GM18508 (cell line): ENCODE data around the gene SEMA5B.

ENCODE experiments used
- ATAC-seq: cut with Tn5 transposase; IDR thresholded peaks from one replicate; pipeline ENCODE4 v1.9.1; 2021; ENCODE audit warnings: moderate number of reproducible peaks; ENCODE audit not compliant: insufficient read depth, unreplicated experiment

SEMA5B gene, protein sequence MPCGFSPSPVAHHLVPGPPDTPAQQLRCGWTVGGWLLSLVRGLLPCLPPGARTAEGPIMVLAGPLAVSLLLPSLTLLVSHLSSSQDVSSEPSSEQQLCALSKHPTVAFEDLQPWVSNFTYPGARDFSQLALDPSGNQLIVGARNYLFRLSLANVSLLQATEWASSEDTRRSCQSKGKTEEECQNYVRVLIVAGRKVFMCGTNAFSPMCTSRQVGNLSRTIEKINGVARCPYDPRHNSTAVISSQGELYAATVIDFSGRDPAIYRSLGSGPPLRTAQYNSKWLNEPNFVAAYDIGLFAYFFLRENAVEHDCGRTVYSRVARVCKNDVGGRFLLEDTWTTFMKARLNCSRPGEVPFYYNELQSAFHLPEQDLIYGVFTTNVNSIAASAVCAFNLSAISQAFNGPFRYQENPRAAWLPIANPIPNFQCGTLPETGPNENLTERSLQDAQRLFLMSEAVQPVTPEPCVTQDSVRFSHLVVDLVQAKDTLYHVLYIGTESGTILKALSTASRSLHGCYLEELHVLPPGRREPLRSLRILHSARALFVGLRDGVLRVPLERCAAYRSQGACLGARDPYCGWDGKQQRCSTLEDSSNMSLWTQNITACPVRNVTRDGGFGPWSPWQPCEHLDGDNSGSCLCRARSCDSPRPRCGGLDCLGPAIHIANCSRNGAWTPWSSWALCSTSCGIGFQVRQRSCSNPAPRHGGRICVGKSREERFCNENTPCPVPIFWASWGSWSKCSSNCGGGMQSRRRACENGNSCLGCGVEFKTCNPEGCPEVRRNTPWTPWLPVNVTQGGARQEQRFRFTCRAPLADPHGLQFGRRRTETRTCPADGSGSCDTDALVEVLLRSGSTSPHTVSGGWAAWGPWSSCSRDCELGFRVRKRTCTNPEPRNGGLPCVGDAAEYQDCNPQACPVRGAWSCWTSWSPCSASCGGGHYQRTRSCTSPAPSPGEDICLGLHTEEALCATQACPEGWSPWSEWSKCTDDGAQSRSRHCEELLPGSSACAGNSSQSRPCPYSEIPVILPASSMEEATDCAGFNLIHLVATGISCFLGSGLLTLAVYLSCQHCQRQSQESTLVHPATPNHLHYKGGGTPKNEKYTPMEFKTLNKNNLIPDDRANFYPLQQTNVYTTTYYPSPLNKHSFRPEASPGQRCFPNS

DNA sequence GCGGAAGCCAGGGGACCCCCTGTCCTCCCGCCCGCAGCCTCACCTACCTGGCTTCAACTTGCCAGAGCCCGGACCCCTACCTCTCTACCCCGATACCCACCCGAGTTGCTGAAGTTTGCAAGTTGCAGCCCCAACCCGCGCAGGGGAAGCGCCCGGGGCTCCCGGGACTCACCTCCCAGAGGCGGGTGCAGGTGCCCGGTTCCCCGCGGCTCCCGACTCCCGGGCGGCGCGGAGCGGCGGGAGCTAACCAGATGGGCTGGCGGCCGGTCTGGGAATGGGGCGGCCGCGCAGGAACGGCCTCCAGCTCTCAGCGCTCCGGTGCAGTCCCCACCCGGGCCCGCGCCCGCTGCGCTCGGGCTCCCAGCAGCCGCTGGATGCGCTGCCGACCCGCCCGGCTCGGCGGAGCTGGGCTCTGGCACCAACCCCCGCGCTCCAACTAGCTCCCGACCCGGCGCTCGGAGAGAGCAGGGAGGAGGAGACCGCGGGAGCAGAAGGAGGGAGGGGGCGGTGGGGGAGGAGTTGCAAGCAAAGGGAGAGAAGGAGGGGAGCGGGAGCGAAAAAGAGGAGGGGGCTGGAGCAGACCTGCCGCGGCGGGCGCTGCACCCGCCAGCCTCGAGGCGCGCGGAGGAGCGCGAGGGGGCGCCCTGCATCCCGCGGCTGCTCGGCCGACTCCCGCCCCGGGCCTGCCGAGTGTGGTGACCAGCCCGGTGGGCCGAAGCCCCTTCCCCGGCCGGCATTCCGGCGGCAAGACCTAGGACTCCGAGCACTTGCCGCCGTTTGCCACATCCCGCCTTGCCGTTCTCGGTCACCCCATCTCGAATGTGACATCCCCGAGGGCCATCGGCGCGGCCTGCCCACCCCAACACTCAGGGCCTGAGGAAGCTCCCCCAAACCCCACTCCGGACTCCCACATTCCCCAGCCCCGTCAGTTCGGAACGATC lies at the start of gene SEMA5B:
Gene SEMA5B, minus strand, starts transcription at position 472 of the 941 bp plus-strand sequence. CDS start 66,500 bp downstream, outside the sequence.
- no peak for ATAC-seq

DNA sequence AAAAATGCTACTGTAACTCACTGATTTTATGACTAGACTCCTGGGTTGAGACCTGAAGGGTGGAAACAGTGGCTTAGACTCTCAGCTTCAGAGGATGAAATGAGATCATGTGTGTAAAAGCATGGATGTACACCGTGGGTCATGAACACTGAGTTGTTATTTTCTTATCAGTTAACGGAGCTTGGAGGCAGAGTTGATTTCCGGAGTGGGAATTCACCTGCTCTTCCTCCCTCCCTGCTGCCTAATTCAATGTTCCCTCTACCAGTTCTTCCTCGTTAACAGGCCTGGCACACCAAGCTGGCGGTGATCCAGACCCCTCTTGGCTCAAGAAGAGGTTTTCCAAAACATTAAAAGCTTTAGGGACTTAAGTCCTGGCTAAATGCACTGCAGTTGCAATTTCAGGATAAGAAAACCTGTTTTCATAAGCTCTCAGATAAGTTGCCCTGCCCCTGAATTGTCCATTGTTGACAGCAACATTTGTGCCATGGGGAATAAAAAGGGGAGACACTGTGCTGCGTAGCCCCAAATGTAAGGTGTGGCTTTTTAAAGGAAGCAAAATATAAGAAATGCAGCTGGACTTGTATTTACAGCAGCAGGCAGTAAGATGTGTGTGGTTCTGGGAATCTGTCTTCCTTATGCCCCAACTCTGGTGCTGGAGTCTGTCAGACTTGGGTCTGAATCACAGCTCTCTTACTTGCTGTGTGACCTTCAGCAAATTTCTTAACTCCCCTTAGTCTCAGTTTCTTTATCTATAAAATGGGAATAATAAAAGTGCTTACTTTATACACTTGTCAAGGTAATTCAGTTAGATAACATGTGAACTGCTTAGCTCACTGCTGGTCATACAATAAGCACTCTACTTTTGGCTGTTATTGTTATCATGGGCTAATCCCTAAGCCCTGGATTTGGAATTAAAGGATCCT lies 49.2 kb upstream of the SEMA5B start:
- no peak for ATAC-seq

DNA sequence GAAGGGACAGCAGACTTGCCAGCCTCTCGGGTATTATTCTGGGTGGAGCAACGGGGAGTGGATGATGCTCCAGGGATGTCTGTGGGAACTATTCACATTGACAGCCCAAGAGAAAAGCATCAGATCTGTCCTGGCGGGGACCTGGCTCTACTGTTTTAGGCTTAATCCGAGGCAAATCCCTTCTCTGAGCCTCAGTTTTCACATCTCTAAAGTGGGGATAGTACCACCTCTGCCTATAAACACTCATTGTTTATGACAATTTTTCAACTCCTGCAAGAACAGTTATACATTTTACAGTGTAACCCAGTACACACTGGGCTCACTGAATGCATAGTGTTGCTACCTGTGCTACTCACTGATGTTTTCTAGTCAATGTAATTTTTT lies 48.5 kb upstream of the SEMA5B start:
- no peak for ATAC-seq

DNA sequence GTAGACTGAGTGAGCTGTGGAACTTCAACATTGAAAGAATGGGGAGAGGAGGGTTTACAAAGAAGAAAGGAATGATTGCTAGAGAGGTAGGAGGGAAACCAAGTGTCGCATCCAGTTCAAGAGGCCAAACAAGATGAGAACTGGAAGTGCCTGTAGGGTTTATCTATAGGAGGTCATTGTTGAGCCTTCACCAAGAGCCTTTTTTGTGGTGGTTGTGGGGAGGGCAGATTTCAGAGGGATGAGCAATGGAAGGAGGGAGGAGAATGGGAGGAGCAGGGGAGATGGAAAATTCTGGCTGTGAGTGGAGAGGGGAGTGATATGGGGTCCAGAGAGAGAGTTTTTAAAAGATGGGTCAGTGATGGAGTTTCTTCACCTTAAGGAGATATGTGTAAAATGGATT lies 47.8 kb upstream of the SEMA5B start:
- no peak for ATAC-seq

DNA sequence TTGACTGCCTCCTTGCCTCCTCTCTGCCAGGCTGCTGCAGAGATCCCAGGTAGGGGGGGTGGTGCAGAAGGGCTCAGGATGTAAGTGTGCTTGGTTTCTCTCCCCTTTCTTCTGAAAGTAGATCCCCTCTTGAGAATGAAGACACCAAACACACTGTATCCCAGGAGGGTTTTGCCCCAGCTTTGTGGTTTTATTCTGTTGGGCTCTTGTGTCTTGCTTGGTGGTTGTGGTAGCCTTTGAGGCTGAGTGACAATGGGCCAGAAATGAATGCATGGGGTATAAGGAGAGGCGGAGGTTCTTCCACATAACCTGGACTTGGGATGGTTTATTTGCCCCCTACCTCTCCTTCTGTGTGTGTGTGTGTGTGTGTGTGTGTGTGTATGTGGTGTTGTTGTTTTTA lies 45.0 kb upstream of the SEMA5B start:
- ATAC-seq: no peak

DNA sequence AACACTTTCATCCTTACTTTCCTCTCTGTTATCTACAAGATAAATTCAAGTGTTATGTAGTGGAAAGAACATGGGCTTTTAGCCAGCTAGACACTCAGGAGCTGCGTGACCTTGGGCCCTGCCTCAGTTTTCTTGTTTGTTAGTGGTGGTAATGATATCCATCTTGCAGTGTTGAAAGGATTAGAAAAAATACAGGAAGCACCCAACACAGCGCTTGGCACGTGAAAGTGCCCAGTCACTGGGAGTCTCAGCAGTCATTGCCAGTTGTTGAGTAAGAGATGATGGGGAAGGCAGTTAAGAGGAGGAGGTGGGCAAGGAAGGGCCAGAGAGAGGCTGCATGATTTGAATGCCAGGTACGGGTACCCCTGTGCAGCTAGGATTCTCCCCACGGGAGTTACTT lies 44.6 kb upstream of the SEMA5B start:
- ATAC-seq: no peak

DNA sequence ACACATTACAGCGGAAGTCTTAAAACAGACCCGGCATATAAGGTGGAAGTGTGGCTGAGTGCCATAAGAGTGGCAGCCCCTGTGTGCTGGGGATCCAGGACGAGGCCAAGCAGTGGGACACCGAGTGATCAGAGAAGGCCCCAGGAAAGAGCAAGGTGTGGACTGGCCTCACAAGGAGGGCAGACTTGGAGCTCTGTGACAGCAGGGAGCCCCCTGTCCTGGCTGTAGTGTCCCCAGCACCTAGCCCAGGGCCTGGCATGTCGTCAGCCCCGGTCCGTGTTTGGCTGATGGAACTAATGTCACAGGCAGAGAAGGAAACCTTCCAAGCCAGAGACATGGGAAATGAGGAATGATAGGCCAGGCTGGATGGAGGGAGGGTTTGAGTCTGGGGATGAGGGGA lies 44.0 kb upstream of the SEMA5B start:
- no peak for ATAC-seq

DNA sequence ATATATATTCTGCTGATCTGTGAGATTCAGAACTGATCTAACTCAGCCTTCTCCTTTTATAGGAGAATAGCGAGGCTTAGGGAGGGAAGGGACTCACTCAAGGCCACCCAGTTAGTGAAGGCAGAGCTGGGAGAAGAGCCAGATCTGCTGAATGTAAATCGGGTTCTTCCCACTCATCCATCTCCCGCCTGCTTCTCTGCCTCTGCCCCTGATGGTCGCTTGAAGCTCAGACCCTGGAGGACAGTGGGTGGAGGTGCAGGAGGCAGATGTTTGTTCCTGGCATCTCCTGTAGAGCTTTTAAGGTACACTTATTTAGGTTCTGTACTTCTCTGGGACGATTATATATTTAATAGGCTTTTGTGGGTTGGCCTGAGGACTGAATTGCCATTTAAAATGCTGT lies 43.6 kb upstream of the SEMA5B start:
- no peak for ATAC-seq

DNA sequence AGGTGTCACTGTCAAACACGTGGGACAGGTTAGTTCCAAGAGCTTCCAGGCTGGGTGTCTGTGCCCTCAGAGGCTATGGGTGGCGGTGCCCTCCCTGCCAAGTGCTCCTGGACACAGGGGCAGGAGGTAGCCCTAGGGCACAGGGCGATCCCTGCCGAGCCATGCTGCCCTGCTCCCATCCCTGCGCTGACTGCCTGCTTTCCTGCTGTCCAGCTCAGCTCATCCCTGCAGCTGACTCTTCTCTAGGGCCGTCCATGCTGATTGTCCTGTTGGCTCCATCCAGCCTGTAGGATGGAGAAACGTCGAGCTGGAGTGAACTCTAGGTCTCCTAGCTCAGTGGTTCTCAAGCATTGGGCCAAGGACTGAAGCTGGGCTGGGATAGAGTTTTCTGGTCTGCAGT lies 42.9 kb upstream of the SEMA5B start:
- no peak for ATAC-seq

DNA sequence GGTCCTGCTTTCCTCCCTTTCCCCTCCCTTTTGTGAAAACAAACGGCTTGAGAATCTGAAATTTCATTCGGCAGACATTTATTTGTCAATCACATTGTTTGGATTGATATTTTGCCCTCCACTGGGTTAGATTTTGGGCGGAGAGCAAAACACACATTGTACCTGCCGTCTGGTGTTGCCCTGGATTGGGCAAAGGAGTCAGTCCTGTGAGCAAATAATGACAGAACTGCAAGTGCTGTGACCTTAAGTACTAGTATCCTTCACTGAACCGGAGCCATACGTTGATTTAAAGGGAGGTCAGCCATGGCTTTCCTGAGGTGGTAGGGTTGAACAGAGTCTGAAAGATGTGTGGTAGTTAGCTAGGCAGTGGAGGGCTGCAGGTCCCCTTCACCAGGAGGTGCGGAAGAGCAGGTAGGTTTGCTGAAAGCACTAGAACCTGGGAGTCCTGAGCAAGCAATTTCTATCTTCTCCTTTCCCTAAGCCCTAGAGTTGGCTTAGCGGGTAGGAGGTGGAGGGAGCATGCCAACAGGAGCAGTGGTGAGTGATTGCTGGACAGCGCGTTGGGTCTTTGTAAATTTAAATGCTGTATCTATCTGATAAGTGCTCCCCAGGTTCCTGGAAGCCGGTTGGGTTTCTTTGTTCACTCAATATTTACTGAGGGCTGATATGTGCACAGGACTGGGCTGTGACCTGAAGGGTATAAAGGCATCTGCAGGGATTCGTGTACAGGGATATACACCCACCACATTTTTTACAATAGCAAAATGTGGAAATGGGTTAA lies 41.2 kb upstream of the SEMA5B start:
- no peak for ATAC-seq

DNA sequence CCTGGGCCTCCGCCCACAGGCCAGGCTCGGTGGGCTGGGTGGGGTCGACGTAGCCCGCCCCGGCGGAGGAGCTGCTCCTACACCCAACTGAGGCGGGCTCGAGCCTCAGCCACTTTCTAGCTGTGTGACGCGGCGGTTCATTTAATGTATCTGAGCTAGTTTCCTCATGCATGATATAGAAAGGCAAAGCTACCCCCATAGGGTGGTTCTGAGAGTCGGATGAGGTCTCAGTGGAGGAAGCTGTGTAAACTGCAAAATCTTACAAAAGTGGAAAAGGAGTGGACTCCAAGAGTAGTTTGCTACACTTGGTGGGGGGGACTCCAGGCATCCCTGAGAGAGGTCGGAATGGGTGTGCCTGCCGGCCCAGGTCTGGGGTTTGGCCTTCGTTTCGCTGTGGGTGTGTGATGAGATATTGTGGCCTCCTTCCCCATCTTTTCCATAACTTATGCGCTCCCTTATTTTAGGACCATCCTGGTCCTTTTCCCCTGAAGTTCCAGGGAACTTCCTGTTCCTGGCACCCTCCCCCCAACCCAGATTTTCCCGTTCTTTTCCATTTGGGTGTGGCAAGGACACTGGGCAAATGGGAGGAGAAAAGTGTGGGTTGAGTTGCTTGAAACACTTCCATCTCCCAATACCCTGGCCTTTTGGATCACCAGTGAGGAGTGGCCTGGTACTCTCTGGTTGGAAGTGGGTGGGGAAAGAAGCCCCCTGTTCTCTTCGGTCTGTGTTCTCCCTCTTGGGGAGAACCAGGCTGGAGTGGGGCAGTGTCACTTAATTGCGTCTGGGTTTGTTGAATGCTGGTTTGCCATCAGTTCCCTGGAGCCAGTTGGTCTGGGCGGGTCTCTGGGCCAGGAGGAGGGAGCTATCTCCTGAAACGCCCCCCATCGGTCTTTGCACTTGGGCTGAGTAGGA lies 40.4 kb upstream of the SEMA5B start:
- no peak for ATAC-seq

DNA sequence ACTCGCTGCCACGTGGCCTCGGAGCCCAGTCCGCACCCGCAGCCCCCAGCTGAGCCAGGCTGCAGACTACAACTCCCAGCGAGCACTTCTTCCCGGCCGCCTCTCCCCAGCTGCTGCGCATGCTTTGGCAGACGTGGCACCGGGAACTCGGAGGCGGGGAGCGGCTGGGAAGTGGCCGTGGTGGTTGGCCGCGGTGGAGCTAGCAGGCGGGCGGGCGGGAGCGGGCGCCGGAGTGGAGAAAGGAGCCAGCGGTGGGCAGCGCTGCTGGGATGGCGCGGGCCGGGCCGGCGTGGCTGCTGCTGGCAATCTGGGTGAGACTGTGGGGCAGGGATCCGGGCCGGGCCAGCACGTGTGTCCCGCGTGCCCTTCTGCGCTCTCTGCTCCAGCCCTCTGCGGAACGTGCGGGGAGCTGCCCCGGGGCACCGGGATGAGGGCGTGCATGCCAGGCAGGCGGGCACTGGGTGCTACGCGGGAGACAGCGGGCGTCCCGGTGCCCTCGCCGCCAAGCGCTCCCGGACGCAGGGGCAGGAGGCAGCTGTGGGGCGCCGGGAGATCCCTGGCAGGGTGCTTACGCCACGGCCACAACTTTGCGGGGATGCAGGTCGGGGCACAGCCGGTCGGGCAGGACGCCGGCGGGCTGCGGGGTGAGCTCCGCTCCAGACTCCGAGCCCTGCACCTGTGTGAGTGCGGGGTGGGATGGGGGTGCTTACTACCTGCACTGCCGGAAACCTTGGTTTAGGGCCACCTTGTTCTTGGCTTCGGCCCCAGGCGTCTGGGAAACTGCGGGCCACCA lies 39.5 kb upstream of the SEMA5B start, which contains the start of gene PDIA5:
Gene PDIA5, plus strand, starts transcription at position 130 of the 793 bp plus-strand sequence. Its CDS starts 140 bp downstream, at position 270.
- ATAC-seq: no peak

DNA sequence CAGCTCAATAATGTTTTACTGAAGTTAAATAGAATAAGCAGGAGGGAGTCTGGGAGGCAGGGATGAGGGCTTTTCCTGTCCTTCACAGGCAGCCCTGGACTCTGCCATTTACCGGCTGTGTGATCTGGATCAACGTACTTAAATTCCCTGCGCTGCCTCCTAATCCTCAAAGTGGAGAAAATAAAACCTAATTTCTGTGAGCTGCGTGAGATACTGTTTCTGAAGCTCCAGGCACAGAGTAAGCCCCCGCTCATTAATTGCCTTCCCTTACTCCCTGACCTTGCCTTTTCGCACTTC lies 39.0 kb upstream of the SEMA5B start:
- ATAC-seq: no peak

DNA sequence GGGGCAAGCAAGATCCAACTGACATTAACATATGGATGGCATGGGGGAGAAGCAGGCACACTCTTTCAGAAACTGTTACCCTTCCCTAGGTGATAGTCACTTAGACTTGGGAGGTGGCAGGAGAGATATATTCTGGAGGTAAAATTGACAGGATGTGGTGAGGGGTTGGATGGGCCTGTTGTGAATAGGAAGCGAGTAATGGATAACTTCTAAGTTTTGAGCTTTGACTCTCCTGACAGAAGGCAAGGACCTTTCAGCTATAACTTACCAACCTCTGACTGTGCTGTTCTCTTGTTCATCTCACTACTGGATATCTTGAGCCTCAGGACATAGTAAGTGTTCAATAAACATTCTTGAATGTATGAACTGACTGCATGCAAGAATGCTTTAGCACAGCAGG lies 37.4 kb upstream of the SEMA5B start:
- ATAC-seq: no peak

DNA sequence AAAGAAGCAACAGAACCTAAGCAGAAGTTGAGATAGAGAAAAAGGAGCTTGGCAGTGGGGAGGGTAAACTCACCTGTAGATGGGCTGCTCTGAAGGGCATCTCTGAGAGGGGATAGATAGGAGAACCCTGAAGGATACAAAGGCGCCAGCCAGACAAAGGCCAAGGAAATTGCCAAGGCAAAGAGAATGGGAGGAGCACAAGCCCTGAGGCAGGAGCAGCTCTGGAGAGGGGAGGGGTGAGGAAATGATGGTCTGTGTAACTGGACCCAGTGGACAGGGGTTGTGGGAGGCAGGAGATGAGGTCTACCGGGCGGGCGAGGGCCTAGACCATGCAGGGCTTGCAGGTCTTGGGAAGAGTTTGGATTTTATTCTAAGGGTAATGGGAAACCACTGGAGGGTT lies 36.9 kb upstream of the SEMA5B start:
- no peak for ATAC-seq

DNA sequence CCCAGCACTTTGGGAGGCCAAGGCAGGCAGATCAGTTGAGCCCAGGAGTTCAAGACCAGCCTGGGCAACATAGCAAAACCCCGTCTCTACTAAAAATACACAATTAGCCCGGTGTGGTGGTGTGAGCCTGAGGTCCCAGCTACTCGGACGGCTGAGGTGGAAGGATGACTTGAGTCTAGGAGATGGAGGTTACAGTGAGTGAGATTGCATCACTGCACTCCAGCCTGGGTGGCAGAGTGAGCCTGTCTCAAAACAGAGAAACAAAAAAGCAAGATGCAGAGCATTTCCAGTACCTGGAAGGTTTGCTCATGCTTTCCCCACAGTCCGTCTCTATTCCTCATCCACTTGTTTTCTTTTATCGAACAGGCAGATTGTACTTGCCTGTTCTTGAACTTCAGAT lies 35.5 kb upstream of the SEMA5B start:
- no peak for ATAC-seq
